ENCODE measurements around the gene MEGF11.
A peak's percentile ranks its signal among the peaks of the same experiment; 100 is the strongest.

MEGF11 gene

GRCh38 chr15:65998486-65998885 lies 255.1 kb downstream of the MEGF11 start:
- DNase-seq (ENCODE audit: low spot score in 2 of 2): no peak
- in situ Hi-C loops (cut with MboI; ENCODE audit: low sequenced_read_pairs): no loop called here
- Histone ChIP-seq H3K4me1 (no peaks in the 10 kb centered on the region), H3K27me3 (ENCODE audit: low read depth) (peaks cover 57% of the 10 kb centered on the region), H3K9me3 (no peaks in the 10 kb centered on the region), H3K36me3 (replicated peaks) (no peaks in the 10 kb centered on the region), H3K4me3 (no peak overlapping the region)

DNA sequence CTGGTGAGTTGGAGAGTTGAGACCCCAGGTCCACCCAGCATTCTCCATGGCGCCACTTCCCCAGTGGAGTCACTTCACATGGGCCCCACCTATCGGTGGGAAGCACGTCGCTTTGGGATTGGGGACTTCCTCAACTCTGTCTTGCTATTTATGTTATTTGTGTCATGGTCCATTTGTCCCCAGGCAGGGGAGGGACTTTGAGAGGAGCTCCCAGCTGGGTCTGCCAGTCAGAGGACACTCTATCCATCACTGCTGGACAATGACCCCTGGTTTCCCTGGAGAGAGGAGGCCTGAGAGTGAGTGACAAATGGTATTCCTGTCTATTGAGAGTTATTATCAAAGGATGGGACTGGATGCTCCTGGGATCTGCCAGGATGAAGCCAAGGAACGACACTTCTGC lies 256.6 kb downstream of the MEGF11 start:
- no peaks in the 10 kb centered on the region for H3K4me1 ChIP-seq
- H3K9me3 ChIP-seq: no peaks in the 10 kb centered on the region
- H3K27me3 ChIP-seq (ENCODE audit: low read depth): peaks cover 73% of the 10 kb centered on the region
- no peak for DNase-seq (ENCODE audit: low spot score in 2 of 2)
- H3K36me3 ChIP-seq (replicated peaks): no peaks in the 10 kb centered on the region
- in situ Hi-C loops (cut with MboI; ENCODE audit: low sequenced_read_pairs): no loop called here
- no peak overlapping the region for H3K4me3 ChIP-seq

DNA sequence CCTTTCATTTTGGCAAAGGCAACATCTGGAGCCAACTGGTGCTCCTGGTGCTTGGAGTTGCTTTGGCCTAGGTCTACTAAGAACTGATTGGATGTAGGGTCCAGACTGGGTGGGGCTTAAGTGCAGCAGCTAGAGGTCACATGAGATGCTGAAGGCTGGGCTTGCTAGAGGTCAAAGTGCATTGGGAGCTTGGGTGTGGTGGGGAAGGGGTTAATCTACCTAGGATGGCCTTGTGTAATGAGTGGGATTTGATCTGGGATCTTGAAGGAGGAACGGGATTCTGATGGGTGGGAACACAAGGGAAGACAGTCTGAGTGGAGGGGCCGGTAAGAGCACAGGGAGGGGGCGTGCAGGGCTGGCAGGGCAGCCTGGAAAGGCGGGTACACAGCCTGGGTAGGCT lies 258.7 kb downstream of the MEGF11 start:
- Histone ChIP-seq H3K4me3 (no peak overlapping the region), H3K9me3 (no peaks in the 10 kb centered on the region), H3K27me3 (ENCODE audit: low read depth) (peaks cover 79% of the 10 kb centered on the region), H3K36me3 (replicated peaks) (no peaks in the 10 kb centered on the region), H3K4me1 (no peaks in the 10 kb centered on the region)
- in situ Hi-C loops (cut with MboI; ENCODE audit: low sequenced_read_pairs): no loop called here
- DNase-seq (ENCODE audit: low spot score in 2 of 2): no peak

DNA sequence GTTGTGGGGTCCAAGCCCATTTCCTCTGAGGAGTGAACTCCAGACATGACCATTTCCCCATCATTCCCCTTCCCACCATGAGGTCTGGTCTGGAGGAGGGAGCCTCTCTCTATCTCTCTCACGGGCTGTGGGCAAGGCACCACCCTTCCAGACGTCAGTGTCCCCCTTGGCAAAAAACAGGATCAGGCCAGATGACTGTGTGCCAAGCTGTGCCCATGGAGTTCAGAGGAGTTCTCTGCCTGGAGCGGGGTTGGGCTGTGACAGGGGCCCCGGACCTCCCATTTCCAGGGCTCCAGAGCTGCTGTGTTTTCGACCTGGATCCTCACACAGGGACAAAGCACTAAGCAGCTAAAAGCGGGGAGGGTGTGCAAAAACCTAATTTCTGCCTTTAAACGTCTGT lies 259.8 kb downstream of the MEGF11 start:
- no peaks in the 10 kb centered on the region for H3K36me3 ChIP-seq (replicated peaks)
- DNase-seq (ENCODE audit: low spot score in 2 of 2): no peak

DNA sequence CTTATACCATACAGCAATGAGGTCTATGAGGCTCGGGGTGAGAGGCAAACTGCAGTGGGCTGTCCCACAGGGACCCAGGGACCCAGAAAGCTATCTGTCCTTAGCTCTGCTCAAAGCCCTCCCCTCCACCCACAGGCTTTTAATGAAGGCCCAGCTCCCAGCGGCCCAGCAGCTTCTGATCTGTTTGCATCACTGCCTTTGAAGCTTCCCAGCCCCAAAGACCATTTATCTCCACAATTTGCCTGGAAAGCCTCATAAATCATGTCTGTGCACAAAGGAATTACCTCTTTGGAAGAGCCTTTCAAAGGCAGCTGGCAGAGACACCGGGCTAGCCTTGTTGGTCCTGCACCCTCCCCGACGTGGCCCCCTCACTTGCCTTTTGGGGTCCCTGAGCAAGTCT lies 260.3 kb downstream of the MEGF11 start:
- Histone ChIP-seq H3K27me3 (ENCODE audit: low read depth) (peaks cover 84% of the 10 kb centered on the region), H3K4me3 (no peak overlapping the region), H3K36me3 (replicated peaks) (no peaks in the 10 kb centered on the region), H3K4me1 (no peaks in the 10 kb centered on the region), H3K9me3 (no peaks in the 10 kb centered on the region)
- DNase-seq (ENCODE audit: low spot score in 2 of 2): no peak
- in situ Hi-C loops (cut with MboI; ENCODE audit: low sequenced_read_pairs): no loop called here

More for the DNA sequence above, 259.8 kb downstream of the MEGF11 start:
- no peak overlapping the region for H3K4me3 ChIP-seq
- in situ Hi-C loops (cut with MboI; ENCODE audit: low sequenced_read_pairs): no loop called here
- H3K4me1 ChIP-seq: no peaks in the 10 kb centered on the region
- no peaks in the 10 kb centered on the region for H3K9me3 ChIP-seq
- H3K27me3 ChIP-seq (ENCODE audit: low read depth): peaks cover 83% of the 10 kb centered on the region

DNA sequence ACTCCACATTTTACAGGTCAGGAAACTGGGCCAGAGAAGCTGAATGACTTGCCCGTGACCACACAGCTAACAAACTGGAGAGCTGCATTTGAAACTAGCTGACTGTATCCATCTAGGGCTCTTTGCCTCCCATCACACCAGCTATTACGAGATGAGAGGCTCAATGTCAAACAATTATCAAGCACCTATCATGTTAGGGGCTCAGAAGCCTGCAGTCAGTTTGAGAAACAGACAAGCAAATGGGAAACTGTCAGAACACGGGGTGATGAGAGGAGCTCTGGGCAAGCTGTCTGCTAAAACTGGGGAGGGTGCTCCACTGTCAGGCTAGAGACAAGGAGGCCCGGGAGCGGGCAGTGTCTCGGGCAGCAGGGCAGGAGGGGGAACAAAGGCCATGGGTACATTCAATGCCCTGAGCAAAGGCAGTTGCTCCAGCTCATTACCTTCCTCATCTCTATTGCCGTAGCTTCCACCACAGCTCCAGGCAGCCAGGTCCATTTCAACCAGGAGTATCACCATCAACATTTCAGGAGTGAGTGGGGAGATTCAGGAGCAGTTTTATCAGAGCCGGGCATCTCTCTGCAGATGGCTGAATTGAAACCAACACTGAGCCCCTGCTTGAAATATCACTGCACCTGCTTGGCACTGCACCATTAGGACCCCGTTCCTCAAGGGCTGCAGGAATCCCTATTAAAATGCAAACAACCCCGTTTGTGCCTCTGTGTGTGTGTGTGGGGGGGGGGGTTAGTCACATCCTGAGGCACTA lies 261.6 kb downstream of the MEGF11 start:
- no peaks in the 10 kb centered on the region for H3K36me3 ChIP-seq (replicated peaks)
- H3K27me3 ChIP-seq (ENCODE audit: low read depth): peaks cover 85% of the 10 kb centered on the region
- H3K4me1 ChIP-seq: no peaks in the 10 kb centered on the region
- no peak overlapping the region for H3K4me3 ChIP-seq
- no peak for DNase-seq (ENCODE audit: low spot score in 2 of 2)
- H3K9me3 ChIP-seq: no peaks in the 10 kb centered on the region
- in situ Hi-C loops (cut with MboI; ENCODE audit: low sequenced_read_pairs): no loop called here

DNA sequence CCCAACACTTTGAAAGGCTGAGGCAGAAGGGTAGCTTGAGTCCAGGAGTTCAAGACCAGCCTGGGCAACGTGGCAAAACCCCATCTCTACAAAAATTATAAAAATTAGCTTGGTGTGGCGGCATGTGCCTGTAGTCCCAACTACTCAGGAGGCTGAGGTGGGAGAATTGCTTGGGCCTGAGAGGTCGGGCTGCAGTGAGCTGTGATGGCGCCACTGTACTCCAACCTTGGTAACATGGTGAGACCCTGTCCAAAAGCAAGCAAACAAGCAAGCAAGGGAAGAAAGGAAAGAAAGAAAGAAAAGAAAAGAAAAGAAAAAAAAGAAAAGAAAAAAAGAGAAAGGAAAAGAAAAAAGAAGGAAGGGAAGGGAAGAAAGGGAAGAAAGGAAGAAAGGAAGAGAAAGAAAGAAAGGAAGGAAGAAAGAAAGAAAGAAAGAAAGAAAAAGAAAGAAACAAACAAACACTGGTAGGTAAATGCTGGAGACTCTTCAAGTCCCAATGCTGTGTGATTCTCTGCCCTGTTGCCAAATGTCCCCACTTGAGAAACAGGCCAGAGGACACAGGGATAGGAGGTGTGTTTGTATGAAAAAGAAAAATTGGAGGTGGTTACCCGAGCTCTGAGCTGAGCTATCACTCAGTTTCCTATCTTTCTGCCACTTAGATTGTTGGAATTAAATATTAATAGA lies 263.1 kb downstream of the MEGF11 start:
- Histone ChIP-seq H3K4me1 (no peaks in the 10 kb centered on the region), H3K4me3 (no peak overlapping the region), H3K36me3 (replicated peaks) (no peaks in the 10 kb centered on the region), H3K27me3 (ENCODE audit: low read depth) (peaks cover 88% of the 10 kb centered on the region), H3K9me3 (no peaks in the 10 kb centered on the region)
- in situ Hi-C loops (cut with MboI; ENCODE audit: low sequenced_read_pairs): no loop called here
- DNase-seq (ENCODE audit: low spot score in 2 of 2): no peak

- no peak for DNase-seq (ENCODE audit: low spot score in 2 of 2)
- Histone ChIP-seq H3K27me3 (ENCODE audit: low read depth) (peaks cover 86% of the 10 kb centered on the region), H3K36me3 (replicated peaks) (no peaks in the 10 kb centered on the region), H3K4me1 (no peaks in the 10 kb centered on the region), H3K9me3 (no peaks in the 10 kb centered on the region), H3K4me3 (no peak overlapping the region)
- in situ Hi-C loops (cut with MboI; ENCODE audit: low sequenced_read_pairs): no loop called here
These were observed 266.4 kb downstream of the MEGF11 start for GRCh38 chr15:65987100-65987499.

- H3K4me1 ChIP-seq: no peaks in the 10 kb centered on the region
- H3K4me3 ChIP-seq: no peak overlapping the region
- peaks cover 85% of the 10 kb centered on the region for H3K27me3 ChIP-seq (ENCODE audit: low read depth)
- no peaks in the 10 kb centered on the region for H3K36me3 ChIP-seq (replicated peaks)
- in situ Hi-C loops (cut with MboI; ENCODE audit: low sequenced_read_pairs): no loop called here
- H3K9me3 ChIP-seq: no peaks in the 10 kb centered on the region
- DNase-seq (ENCODE audit: low spot score in 2 of 2): no peak
These were observed 267.1 kb downstream of the MEGF11 start for GRCh38 chr15:65986416-65986815.

GRCh38 chr15:65985387-65985786 lies 268.2 kb downstream of the MEGF11 start:
- DNase-seq (ENCODE audit: low spot score in 2 of 2): no peak
- Histone ChIP-seq H3K27me3 (ENCODE audit: low read depth) (peaks cover 74% of the 10 kb centered on the region), H3K36me3 (replicated peaks) (no peaks in the 10 kb centered on the region), H3K4me3 (no peak overlapping the region), H3K4me1 (no peaks in the 10 kb centered on the region), H3K9me3 (no peaks in the 10 kb centered on the region)
- in situ Hi-C loops (cut with MboI; ENCODE audit: low sequenced_read_pairs): no loop called here

DNA sequence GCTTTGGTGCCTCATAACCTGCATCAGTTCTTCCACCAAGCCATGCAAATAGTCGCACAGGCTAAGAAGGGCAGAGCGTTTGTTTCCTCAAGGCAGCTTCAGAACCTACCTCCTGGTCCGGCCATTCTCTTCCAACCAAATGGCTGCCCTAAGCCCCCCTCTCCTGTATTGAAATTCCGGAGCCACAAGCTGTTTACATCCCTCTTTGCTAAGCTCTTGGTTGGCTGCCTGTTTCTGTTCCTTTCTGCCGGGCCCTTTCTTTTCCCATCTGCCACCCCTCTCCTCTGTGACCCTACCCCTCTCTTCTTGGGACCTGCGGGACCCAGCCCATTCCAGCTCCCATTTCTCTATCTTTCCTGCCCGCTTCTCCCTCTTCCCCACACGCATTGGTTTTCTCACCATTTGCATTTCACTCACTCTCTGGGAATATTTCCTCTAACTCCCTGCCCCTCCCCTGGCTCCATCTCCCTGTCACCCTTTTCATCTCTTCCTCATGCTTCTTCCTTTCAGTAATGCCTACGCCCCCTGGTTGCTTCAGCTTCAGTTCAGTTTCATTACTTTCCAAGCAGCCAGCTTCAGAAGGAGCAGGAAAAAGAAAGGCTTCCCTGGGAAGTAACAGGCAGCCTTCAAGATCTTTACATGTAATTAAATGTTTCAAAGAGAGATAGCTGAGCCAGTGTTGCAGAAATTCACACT lies 270.8 kb downstream of the MEGF11 start:
- H3K4me3 ChIP-seq: no peak overlapping the region
- DNase-seq (ENCODE audit: low spot score in 2 of 2): no peak
- H3K27me3 ChIP-seq (ENCODE audit: low read depth): peaks cover 59% of the 10 kb centered on the region
- in situ Hi-C loops (cut with MboI; ENCODE audit: low sequenced_read_pairs): no loop called here
- H3K36me3 ChIP-seq (replicated peaks): no peaks in the 10 kb centered on the region
- no peaks in the 10 kb centered on the region for H3K4me1 ChIP-seq
- H3K9me3 ChIP-seq: no peaks in the 10 kb centered on the region

GRCh38 chr15:65981837-65982626 lies 271.5 kb downstream of the MEGF11 start:
- no peaks in the 10 kb centered on the region for H3K4me1 ChIP-seq
- DNase-seq (ENCODE audit: low spot score in 2 of 2): peak; percentile 57 to 82
- no peaks in the 10 kb centered on the region for H3K9me3 ChIP-seq
- H3K4me3 ChIP-seq: peak overlapping the region; percentile 23
- no peaks in the 10 kb centered on the region for H3K36me3 ChIP-seq (replicated peaks)
- in situ Hi-C loops (cut with MboI; ENCODE audit: low sequenced_read_pairs): no loop called here
- peaks cover 51% of the 10 kb centered on the region for H3K27me3 ChIP-seq (ENCODE audit: low read depth)

GRCh38 chr15:65980824-65981456 lies 272.6 kb downstream of the MEGF11 start:
- peak; percentile 80 to 87 for DNase-seq (ENCODE audit: low spot score in 2 of 2)
- no peak overlapping the region for H3K4me3 ChIP-seq
- in situ Hi-C loops (cut with MboI; ENCODE audit: low sequenced_read_pairs): no loop called here
- H3K4me1 ChIP-seq: no peaks in the 10 kb centered on the region
- no peaks in the 10 kb centered on the region for H3K9me3 ChIP-seq
- H3K36me3 ChIP-seq (replicated peaks): no peaks in the 10 kb centered on the region
- H3K27me3 ChIP-seq (ENCODE audit: low read depth): peaks cover 45% of the 10 kb centered on the region
